Stimulated activated CD4-positive, alpha-beta T cell treated with anti-CD3 and anti-CD28 coated beads, Interleukin-12 subunit alpha, Interleukin-12 subunit beta, amount 100 ng/mL, for 48 hours (primary cell): ENCODE results near the gene SLC22A23.

Experiments
- DNase-seq, 3 donors: peaks; one replicate each; pipeline ENCODE4 v3.0.0-alpha.2; 2020; ENCODE audit warnings: low read depth in 2 of 3, low spot score in 1 of 3

The SLC22A23 gene

DNA sequence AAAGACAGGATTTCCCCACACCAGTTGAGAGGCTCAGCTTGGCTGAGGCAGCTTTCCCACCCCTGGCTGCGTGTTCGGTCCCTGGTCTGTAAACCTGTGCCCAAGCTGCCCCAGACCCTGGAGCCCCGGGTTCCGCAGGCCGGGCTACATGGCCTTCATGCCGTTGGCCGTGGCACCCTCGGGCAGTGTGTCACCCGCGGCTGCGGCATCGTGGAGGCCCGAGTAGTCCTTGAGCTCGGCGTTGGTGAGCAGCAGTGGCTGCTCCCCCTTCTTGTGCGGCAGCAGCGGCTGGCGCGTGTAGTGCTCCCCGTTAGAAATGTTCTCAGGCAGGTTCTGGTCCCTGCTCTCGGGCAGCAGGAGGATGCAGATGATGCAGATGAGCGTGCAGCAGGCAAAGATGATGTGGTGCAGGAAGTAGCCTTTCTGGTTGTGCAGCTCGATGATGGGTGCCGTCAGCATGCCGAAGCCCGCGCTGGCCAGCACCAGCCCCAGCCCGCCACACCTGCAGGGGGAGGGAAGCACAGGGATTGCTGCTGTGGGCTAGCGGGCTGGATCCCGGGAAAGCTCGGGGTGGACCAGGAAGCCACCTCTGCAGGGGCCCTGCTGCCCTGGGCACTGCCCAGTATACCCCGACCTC, 183.8 kb downstream of the SLC22A23 start:
- DNase-seq, result no peak

DNA sequence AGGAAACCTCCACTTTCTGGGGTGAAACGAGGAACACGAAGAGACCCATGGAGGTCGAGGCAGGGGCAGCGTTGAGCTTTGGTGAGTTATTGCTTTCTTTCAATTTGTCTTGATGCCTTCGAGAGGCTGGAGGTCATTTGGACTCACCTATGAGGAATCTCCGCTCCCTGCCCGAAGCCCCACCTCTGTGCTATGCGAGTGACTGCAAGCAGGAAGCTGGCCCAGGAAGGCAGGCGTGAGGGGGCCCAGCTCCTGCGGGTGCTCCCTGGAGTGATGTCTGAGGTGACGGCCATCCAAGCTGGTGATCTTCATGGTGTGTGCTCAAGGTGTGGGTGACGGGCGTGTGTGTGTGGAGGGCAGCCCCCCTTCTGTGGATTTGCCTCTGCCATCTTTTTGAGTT, 185.1 kb downstream of the SLC22A23 start:
- DNase-seq, result no peak

GRCh38 chr6:3270258-3270657, 186.6 kb downstream of the SLC22A23 start:
- no peak for DNase-seq

DNA sequence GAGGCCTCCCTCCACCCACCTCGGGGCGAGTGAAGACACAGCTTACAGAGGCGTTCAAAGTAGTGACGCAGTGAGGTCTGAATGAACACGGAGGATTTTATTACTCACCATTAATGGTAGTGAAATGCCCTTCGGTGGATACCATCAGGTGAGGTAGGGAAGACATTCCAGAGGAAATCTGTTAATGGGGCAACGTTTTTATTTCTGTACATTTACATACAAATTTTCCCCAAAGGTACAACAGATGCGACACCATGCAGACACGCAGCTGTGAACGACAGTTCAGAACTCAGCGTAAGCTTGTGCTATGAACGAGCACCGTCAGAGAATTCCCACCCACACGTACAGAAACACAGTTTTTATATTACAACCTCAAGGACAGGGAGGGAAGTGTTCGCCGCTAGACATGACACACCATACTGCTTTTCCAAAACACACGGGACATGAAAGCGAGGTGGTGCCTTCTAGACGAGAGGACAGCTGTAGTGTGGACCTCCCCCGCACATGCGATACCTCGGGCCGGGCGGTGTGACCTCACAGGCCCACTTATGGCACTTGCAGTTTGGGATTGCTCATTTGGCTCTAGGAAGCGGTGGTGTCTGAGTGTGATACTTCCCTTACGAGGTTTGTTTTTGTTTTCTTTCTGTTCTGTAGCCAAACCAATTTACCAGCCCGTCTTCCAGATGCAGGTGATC, 187.4 kb downstream of the SLC22A23 start:
- no peak for DNase-seq

GRCh38 chr6:3268680-3269079, 188.2 kb downstream of the SLC22A23 start:
- no peak for DNase-seq

- no peak for DNase-seq
These were observed 189.7 kb downstream of the SLC22A23 start for GRCh38 chr6:3267162-3267561.

GRCh38 chr6:3266170-3266569, 190.7 kb downstream of the SLC22A23 start:
- DNase-seq, result no peak

- DNase-seq, result no peak
These were observed 191.2 kb downstream of the SLC22A23 start for GRCh38 chr6:3265671-3266070.

- DNase-seq, result no peak
These were observed 192.5 kb downstream of the SLC22A23 start for GRCh38 chr6:3264356-3264755.

DNA sequence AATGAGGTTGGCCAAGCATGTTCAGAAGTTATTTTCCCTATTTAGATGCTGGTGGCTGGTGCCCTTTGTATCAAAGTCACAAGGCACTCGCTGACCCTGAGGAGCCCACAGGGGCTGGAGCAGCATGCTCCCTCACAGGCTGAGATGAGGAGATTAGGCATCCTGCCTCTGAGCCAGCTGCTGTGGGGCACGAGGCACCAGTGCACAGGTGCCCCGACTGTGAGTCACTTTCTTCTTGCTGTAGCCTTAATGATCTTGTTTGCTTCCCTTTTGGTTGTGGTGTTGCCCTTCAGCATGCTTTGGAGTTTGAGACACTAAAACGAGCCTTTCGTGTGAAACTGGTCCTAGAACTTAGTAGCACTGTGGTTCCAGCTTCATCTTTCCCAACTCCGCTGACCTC, 193.8 kb downstream of the SLC22A23 start:
- DNase-seq, result no peak

GRCh38 chr6:3261921-3262320, 194.9 kb downstream of the SLC22A23 start:
- DNase-seq, result no peak

DNA sequence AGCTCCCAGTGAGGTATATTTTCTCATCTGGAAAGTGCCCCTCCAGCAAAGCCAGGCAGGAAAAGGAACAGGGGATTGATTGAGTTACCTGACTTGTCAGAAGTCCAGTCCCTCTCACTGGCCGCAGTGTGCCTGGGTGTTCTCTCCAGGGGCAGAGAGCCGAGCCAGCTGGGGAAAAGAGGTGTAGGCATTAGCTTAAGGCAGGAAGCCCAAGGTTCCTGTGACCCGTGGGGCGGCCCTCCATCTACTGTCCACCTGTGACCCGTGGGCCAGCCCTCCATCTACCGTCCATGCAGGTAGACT, 195.4 kb downstream of the SLC22A23 start:
- DNase-seq, result no peak

GRCh38 chr6:3260772-3261517, 195.9 kb downstream of the SLC22A23 start:
- DNase-seq, result no peak

DNA sequence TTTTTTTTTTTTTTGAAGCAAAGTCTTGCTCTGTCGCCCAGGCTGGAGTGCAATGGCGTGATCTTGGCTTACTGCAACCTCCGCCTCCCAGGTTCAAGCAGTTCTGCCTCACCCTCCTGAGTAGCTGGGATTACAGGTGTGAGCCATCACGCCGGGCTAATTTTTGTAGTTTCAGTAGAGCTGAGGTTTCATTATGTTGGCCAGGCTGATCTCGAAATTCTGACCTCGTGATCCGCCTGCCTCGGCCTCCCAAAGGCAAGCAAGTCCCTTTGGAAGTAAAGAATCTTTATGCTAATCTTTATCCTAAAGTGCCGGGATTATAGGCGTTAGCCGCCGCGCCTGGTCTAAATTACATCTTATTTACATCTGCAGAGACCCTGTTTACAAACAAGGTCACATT, 196.6 kb downstream of the SLC22A23 start:
- DNase-seq, result no peak

DNA sequence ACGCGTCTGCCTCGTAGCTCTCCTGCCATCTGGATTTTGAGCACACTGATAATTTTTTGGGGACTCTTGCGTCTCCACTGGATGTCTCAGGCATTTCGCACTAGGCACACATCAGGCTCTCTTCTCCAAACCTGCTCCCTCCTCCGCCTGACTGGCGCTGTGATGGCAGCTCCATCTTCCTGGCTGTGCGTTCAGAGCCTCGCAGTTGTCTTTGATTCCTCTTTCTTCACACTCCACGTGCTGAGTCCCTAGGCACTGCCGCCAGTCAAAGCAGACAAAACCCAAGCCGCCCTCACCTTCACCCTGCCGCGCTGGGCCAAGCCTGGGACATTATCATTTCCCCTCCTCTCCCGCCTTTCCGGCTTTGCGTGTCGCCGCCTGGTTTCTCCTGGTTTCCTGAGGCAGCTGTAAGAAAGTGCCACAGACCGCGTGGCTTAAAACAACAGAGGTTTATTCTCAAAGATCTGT, 197.3 kb downstream of the SLC22A23 start:
- DNase-seq, result peak in 2 of 3 donors; percentile 13 to 25

DNA sequence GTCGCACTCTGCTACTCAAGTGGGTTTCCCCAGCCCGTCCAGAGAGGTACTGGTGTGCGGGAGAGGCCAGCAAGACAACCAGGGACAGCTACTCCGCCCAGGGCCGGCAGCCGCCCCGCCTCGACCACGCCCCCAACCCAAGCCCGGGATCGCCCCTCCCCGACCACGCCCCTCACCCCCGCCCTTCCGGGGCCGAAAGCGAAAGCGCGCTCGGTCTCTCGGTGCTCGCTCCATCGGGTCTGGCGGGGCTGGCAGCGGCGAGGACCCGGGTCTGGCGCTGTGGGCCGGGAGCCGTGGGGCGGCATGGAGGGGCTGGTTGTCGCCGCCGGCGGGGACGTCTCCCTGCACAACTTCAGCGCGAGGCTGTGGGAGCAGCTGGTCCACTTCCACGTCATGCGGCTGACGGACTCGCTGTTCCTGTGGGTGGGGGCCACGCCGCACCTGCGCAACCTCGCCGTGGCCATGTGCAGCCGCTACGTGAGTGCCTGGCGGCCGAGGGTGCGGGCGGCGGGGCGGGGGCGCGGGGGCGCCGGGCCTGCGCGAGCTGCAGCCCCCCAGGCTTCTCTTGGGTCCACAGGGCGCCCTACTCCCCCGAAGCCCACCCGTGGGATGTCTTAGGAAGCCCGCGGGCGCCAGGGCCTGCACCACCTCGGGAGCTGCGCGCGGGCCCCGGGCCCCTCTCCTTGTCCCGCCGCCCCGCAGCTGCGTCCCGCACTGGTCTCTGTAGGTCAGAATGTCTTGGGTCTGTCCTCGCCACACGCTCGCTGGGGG, 197.9 kb downstream of the SLC22A23 start, which contains the start of gene PSMG4:
Gene PSMG4 (plus strand): TSS at position 228 of the 771 bp plus-strand sequence. CDS start 76 bp downstream, at position 304.
- DNase-seq, result peak; percentile 84 to 98 (median 94)

DNA sequence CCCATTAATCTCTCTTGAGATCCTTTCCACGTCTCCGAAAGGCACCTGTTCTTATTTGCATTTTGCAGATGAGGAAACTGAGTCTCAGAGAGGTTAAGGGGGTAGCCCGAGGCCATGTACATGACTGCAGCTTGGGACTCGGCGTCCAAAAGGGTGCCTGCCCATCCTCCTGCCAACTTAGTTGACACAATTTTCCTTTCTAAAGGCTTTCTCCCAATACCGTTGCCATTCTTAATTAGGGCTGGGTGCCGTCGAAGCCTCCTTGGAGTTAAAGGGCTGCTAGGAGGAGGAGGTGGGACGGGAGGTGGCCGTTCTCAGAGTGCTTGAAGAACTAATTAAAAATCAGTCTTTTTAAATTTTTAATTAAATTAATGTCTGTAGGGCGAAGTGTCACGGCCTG, 198.6 kb downstream of the SLC22A23 start:
- DNase-seq, result no peak

GRCh38 chr6:3253597-3253961, 203.3 kb downstream of the SLC22A23 start:
- DNase-seq, result no peak

DNA sequence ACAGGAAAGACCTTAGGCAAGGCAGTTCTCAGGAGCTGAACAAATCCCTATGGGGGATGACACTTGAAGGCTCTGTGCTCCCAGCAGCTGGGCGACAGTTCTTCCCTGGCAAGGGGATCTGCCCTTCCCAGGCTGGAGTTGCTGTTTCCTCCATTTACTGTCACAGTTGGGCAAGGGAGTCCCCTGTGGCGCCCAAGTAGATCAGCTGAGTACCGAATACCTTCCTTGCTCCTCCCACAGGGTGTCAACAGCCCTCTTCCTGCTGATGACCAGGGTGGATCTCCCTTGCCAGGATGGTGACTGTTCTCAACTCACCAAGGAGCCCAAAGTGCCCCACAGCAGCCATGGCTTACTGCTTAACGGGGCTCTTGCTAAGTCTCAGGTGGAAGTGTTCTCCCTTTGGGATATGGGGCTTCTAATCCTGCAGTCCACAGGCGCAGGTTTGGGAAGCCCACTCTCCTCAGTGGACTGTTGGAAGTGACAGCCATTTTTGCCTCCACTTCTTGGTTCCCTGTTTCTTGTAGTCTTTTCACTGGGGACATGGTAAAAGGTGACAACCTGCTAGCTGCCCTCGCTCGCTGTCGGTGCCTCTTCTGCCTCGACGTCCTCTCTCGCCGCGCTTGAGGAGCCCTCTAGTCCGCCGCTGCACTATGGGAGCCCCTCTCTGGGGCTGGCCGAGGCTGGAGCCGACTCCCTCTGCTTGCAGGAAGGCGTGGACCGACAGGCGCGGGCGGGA, 203.8 kb downstream of the SLC22A23 start:
- no peak for DNase-seq

DNA sequence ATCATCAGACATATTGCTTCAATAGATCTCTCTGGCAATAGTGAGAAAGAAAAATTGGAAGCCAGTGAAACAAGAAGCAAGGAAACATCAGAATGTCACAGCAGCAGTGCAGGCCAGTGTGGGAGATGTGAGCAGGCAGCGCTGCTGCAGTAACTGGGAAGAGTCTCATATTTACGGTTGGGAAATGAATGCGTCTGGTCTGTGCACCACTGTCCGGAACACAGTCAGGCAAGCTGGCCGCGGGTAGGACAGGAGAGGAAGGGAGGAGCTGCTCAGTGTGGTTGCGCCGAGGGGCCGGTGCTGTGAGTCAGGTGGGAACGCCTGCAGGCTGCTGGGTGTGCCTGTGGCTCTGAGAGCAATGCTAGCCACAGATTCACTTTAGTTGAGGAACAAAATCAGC, 204.5 kb downstream of the SLC22A23 start:
- no peak for DNase-seq
